GF-D8 (cell line): ENCODE results near the gene PDK4.
A peak's percentile ranks its signal among the peaks of the same experiment; 100 is the strongest.

Source experiments
- DNase-seq: peaks from one replicate; lab custom pipeline; 2025; lab: John Stamatoyannopoulos, UW

Gene PDK4

GRCh38 chr7:95596198-95597063 lies at the start of gene PDK4:
TSS of gene PDK4 (minus strand) at chr7:95596516. CDS start at chr7:95596293, 223 bp downstream.
- no peak for DNase-seq

DNA sequence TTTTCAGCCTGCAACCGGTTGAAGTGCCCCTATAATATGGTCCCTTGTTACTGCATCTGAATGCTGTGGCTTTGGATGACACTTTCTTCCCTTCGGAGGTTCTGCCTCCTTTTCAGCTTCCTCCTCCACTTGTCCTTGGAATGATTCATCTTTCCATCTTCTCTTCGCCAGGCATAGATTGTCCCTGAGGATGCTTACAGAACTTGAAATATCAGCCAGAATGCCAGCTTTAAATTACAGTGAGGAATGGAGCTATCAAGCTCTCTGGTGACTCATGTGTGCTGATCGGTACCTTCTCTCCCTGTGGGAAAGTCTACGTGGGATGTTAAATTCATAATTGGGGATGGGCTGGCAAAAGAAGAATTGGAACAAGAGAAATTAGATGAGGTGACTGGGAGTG lies 45.9 kb upstream of the PDK4 start:
- DNase-seq: no peak

GRCh38 chr7:95636140-95636940 lies 40.0 kb upstream of the PDK4 start:
- no peak for DNase-seq

- DNase-seq: no peak
Observed at GRCh38 chr7:95632609-95633008, 36.3 kb upstream of the PDK4 start.

- no peak for DNase-seq
Observed at GRCh38 chr7:95631527-95631926, 35.2 kb upstream of the PDK4 start.

DNA sequence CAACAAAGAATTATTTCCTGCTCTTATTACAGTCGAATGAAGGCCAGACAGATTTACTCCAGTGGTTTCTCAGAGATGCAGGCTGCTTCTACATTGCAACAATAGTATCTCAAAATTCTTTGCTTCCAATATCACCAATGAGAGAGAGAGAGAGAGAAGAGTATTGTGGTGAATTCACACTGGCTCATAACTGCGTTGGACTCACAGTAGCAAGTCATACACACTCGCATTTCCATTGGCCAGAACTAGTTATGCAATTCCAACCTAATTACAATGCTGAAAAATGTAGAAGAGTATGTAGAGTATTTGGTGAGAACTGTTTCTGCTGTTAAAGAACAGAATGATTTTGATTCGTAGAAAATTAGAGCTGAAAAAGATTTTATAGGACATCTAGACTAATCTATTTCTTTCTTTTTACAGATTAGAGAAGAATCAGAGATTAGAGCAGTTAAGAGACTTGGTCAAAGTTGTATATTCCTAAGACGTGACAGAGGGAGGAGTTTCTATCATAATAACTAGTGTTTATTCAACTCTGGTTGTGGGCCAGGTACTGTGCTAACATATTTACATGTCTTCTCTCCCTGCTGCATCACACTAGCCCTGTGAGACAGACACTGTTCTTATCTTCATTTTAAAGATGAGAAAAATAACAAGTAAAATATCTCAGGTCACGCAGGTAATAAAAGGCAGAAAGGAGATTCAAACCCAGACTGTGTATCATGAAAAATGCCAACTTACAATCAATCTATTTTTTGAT lies 34.6 kb upstream of the PDK4 start:
- DNase-seq: no peak

DNA sequence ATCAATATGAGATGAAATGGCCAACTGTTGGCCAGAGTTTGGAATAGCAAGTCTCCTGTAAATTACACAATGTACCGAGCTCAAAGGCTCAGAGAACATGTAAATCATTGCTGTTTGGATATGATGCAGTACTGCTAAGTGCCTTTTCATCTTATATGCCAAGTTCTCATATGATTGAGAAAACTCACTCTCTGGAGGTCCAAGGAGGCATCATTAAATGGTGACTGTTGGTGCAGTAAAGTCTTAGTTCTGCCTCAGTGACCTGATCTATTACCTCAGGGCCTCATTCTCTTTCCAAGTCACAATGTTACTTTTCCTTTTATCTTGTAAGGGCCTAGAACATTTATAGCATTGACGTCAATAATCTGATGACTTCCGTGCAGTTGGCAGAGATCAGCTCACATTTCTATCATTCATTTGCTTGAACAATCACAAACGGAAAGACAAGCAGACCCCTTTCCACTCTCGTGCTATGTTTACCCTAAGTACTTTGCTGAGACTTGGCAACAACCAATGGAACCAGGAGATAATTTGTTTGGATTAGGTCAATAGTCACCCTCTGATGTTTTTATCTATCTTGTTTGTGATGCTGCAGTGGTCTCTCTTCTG lies 32.6 kb upstream of the PDK4 start:
- no peak for DNase-seq

DNA sequence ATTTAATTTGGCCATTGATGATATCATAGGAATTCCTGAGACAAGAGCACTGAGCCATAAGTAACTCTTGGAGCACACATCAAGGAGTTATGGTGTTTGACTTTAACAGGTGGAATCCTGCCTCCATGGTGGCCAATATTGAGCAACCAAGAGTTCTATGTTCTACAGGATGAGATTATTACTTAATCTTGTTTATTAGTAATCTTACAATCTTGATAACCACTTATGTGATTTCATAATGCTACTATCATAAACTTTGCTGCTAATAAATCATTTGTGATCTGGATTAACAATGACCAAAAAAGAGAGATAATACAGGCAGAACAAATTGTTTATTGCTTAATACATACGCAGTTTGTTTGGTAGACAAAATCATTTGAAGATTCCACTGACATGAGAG lies 27.5 kb upstream of the PDK4 start:
- DNase-seq: no peak

DNA sequence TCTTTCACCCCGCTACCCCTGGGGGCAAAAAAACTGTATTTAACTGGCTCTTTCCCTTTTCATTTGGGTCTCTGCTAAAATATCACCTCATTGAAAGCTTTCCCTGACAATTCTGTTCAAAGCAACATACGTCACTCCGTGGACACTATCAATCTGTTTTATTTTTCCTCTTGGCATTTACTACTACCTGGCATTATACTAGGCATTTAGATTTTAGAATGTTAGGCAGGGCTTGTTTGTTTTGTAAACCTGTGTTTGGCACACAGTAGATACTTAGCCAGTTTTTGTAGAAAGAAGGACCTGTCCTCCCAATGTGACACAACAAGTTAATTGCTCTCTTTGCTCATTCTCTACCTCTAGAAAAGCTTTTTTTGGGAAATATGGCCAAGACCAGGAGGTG lies 26.5 kb upstream of the PDK4 start:
- DNase-seq: no peak

- no peak for DNase-seq
Observed at GRCh38 chr7:95622001-95622549, 25.8 kb upstream of the PDK4 start.

DNA sequence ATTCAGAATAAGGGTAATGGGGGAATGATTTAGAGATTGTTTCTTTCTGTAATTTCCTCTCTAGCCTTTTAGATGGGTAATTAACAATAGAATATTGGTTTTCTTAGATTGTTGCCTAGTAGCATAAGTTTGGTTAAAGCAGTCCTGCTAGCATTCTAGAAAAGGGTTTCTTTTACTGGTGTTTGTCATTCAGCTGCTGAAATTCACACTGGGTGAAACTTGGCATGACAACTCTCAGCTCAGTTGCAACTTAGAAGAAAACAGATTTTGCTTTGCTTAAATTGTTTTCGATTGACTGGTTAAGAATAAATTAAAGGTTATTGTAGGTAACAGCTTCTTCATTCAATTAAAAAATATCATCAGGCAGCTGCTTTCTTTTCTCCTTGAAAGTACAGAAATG lies 25.1 kb upstream of the PDK4 start:
- no peak for DNase-seq

DNA sequence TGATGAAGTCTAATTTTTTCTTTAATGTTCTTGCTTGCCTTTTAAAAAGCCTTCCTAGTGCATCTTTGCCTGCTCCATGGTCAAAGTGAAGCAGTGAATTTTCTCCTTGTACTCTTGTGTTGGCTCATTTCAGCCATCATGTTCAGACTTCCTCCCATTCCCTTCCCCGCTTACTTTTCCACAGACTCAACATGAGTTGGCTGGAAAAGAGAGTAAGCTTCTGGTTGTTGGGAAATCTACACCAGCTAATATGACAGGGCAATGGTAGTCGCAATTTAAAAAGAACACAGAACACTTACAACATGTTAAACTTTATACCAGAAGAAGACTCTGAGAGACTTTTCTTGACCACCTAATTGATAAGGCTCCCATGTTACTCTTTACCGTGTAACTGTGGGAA lies 24.3 kb upstream of the PDK4 start:
- no peak for DNase-seq

- no peak for DNase-seq
Observed at GRCh38 chr7:95619921-95620320, 23.6 kb upstream of the PDK4 start.

- no peak for DNase-seq
Observed at GRCh38 chr7:95619517-95619916, 23.2 kb upstream of the PDK4 start.

DNA sequence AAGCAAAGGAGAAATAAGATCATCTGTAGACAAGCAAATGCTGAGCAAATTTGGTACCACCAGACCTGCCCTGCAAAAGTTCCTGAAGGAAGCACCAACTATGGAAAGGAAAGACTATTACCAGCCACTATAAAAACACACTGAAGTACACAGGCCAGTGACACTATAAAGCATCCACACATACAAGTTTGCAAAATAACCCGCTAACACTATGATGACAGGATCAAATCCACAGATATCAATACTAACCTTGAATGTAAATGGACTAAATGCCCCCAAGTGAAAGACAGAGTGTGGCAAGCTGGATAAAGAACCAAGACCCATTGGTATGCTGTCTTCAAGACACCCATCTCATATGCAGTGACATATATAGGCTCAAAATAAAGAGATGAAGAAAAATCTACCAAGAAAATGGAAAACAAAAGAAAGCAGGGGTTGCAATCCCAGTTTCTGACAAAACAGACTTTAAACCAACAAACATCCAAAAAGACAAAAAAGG lies 18.2 kb upstream of the PDK4 start:
- DNase-seq: no peak

DNA sequence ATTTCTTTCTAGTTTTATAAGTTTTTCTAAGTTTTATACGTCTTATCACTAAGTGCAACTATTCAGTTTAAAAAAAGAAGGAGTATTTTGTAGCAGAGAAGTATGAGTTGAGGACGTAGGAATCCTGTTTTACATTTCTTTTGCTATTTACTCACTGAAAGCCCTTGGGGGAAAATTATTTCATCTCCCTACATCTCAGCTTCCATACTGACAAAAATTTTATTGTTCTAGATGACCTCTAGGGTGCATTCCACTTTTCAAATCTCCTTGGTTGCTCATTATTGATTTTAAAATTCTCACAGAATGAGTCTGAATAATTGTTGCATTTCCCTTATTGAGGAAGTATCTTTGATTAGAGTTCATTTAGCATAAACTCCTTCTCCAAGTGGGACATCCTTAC lies 14.9 kb upstream of the PDK4 start:
- DNase-seq: no peak

- no peak for DNase-seq
Observed at GRCh38 chr7:95609277-95609971, 13.1 kb upstream of the PDK4 start.

GRCh38 chr7:95608359-95609173 lies 12.2 kb upstream of the PDK4 start:
- DNase-seq: peak; percentile 79

GRCh38 chr7:95607561-95607960 lies 11.2 kb upstream of the PDK4 start:
- no peak for DNase-seq

- no peak for DNase-seq
Observed at GRCh38 chr7:95605275-95605674, 9.0 kb upstream of the PDK4 start.
